Gastroesophageal sphincter (tissue), 3 donors: ENCODE measurements around the gene CD48.

Source experiments
- EP300 ChIP-seq: sonication (generic); formaldehyde crosslinking; IDR thresholded peaks from one replicate; pipeline ENCODE4 v1.6.1; 2017; ENCODE audit warnings: antibody characterized with exemption, mild to moderate bottlenecking
- POLR2A ChIP-seq, 2 donors: fragments of 450-650 bp; IDR thresholded peaks; one replicate each; pipeline ENCODE4 v1.6.1; 2017; ENCODE audit warnings: antibody characterized with exemption in 2 of 2, mild to moderate bottlenecking in 2 of 2, moderate library complexity in 1 of 2
- POLR2AphosphoS5 ChIP-seq: sonication (generic); formaldehyde crosslinking; IDR thresholded peaks from one replicate; pipeline ENCODE4 v1.6.1; 2017; ENCODE audit warnings: antibody characterized with exemption
- TF ChIP-seq, protein P1 (sequence below), 4 experiments: fragments of 200-600 bp in 2 of 4; fragments of 450-650 bp in 2 of 4; sonication (generic) in 1 of 4; IDR thresholded peaks; one replicate each; pipeline ENCODE4 v1.5.1; 2017 to 2019; ENCODE audit warnings: antibody characterized with exemption in 4 of 4, mild to moderate bottlenecking in 2 of 4, moderate library complexity in 2 of 4

DNA sequence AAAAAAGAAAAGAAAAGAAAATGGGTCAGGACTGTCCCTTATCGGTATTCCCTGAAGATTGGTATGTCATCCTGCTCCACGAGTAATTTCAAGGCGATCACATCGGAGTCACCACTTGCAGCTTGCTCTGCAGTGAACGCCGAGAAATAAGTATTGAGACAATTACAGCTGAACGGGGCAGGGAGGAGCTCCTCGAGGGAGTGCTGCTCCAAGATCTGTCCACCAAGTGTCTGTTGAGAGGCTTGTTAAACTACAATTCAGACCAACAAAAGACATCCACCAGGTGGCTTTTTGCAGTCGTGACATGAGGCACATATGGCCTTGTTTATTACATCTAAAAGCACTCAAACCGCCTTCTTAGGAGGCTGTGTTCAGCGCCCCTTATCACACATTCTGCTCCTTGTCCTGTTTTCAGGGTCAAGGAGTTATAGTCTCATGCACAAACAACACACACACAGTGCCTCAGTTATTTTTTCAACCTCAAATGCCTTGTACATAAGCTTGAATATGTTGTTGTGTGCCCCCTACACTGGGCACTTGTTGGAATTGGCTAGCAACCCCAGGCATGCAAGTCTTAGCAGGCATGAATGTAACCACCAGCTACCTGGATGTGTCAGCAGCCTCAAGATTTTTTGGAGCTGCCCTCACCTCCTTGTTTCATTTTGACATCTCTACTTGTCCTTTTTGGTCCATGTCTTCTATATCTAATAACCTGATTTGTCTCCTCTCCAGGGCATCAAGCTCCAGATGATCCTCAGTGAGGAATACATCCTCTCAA lies 13.0 kb upstream of the CD48 start:
- TF ChIP-seq, protein P1, sequence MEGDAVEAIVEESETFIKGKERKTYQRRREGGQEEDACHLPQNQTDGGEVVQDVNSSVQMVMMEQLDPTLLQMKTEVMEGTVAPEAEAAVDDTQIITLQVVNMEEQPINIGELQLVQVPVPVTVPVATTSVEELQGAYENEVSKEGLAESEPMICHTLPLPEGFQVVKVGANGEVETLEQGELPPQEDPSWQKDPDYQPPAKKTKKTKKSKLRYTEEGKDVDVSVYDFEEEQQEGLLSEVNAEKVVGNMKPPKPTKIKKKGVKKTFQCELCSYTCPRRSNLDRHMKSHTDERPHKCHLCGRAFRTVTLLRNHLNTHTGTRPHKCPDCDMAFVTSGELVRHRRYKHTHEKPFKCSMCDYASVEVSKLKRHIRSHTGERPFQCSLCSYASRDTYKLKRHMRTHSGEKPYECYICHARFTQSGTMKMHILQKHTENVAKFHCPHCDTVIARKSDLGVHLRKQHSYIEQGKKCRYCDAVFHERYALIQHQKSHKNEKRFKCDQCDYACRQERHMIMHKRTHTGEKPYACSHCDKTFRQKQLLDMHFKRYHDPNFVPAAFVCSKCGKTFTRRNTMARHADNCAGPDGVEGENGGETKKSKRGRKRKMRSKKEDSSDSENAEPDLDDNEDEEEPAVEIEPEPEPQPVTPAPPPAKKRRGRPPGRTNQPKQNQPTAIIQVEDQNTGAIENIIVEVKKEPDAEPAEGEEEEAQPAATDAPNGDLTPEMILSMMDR (IDR thresholded peaks at IDR 0.05) = no peak
- TF ChIP-seq POLR2A (IDR thresholded peaks at IDR 0.05) (no peak), POLR2AphosphoS5 (no peak), EP300 (no peak)
